IMR-90 (cell line): ENCODE data around the gene AGAP1.

ENCODE experiments used
- BHLHE40 ChIP-seq: fragments of 150-350 bp; IDR thresholded peaks from 2 replicates; pipeline ENCODE4 v1.6.1; 2016; ENCODE audit warnings: mild to moderate bottlenecking, low read depth, low read length
- CEBPB ChIP-seq: IDR thresholded peaks from 2 replicates; pipeline ENCODE4 v1.6.1; 2012; ENCODE audit warnings: low read depth, low read length, improper control_type of control experiment
- CHD1 ChIP-seq: IDR thresholded peaks from 2 replicates; pipeline ENCODE4 v1.6.1; 2012; ENCODE audit warnings: low read depth, low read length, improper control_type of control experiment
- FOS ChIP-seq: fragments of 150-350 bp; IDR thresholded peaks from 2 replicates; pipeline ENCODE4 v1.6.1; 2016; ENCODE audit warnings: low read depth, low read length
- MAZ ChIP-seq: IDR thresholded peaks from 2 replicates; pipeline ENCODE4 v1.6.1; 2012; ENCODE audit warnings: low read depth, mild to moderate bottlenecking, low read length, improper control_type of control experiment, moderate library complexity, borderline replicate concordance
- MXI1 ChIP-seq: IDR thresholded peaks from 2 replicates; pipeline ENCODE4 v1.6.1; 2012; ENCODE audit warnings: low read depth, mild to moderate bottlenecking, low read length, moderate library complexity, borderline replicate concordance
- POLR2A ChIP-seq: IDR thresholded peaks from 2 replicates; pipeline ENCODE4 v1.6.1; 2012; ENCODE audit warnings: mild to moderate bottlenecking, low read depth, low read length
- RAD21 ChIP-seq: IDR thresholded peaks from 2 replicates; pipeline ENCODE4 v1.6.1; 2012; ENCODE audit warnings: low read length, improper control_type of control experiment
- RFX5 ChIP-seq: IDR thresholded peaks from 2 replicates; pipeline ENCODE4 v1.8.0; 2012; ENCODE audit warnings: low read depth, mild to moderate bottlenecking, low read length, moderate library complexity
- SMC3 ChIP-seq: fragments of 150-350 bp; IDR thresholded peaks from 2 replicates; pipeline ENCODE4 v1.6.1; 2016; ENCODE audit warnings: low read depth, mild to moderate bottlenecking, antibody characterized with exemption, low read length, moderate library complexity
- TF ChIP-seq, protein P1 (sequence below): conservative IDR thresholded peaks from 2 replicates; pipeline ENCODE4 v1.5.1; 2012; ENCODE audit warnings: mild to moderate bottlenecking, low read depth, low read length, improper control_type of control experiment
- TF ChIP-seq, protein P2 (sequence below): fragments of 150-350 bp; IDR thresholded peaks from 2 replicates; pipeline ENCODE4 v1.6.1; 2017; ENCODE audit warnings: mild to moderate bottlenecking, antibody characterized with exemption, low read length, low read depth
- TF ChIP-seq, protein P3 (sequence below): fragments of 150-350 bp; IDR thresholded peaks from 2 replicates; pipeline ENCODE4 v1.6.1; 2016; ENCODE audit warnings: low read depth, mild to moderate bottlenecking, low read length, moderate library complexity, borderline replicate concordance

DNA sequence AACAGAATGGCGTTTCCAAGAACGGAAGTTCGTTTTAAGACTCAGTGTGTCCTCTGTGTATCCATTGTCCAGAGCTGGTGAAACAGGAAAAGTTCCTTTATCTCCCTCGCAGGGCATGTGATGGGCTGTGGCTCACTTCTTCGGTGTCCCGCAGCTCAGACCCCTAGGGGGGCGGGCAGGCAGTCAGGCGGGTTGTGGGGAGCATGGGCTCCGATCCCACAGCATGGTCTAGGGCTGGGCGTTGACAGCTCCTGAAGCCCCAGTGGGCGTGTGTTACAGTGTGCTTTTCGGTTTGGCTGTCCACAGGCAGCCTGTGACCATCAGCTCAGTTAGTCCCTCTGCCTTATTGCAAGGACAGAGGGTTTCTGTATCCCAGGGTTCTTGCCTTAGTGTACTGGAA, 319.6 kb downstream of the AGAP1 start:
- TF ChIP-seq, protein P1, sequence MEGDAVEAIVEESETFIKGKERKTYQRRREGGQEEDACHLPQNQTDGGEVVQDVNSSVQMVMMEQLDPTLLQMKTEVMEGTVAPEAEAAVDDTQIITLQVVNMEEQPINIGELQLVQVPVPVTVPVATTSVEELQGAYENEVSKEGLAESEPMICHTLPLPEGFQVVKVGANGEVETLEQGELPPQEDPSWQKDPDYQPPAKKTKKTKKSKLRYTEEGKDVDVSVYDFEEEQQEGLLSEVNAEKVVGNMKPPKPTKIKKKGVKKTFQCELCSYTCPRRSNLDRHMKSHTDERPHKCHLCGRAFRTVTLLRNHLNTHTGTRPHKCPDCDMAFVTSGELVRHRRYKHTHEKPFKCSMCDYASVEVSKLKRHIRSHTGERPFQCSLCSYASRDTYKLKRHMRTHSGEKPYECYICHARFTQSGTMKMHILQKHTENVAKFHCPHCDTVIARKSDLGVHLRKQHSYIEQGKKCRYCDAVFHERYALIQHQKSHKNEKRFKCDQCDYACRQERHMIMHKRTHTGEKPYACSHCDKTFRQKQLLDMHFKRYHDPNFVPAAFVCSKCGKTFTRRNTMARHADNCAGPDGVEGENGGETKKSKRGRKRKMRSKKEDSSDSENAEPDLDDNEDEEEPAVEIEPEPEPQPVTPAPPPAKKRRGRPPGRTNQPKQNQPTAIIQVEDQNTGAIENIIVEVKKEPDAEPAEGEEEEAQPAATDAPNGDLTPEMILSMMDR = no peak
- TF ChIP-seq RAD21 (no peak), BHLHE40 (no peak), POLR2A (no peak), MXI1 (no peak), SMC3 (no peak), FOS (no peak), RFX5 (no peak), MAZ (no peak), CEBPB (no peak), CHD1 (no peak)
- TF ChIP-seq, protein P2, sequence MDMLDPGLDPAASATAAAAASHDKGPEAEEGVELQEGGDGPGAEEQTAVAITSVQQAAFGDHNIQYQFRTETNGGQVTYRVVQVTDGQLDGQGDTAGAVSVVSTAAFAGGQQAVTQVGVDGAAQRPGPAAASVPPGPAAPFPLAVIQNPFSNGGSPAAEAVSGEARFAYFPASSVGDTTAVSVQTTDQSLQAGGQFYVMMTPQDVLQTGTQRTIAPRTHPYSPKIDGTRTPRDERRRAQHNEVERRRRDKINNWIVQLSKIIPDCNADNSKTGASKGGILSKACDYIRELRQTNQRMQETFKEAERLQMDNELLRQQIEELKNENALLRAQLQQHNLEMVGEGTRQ = no peak
- TF ChIP-seq, protein P3, sequence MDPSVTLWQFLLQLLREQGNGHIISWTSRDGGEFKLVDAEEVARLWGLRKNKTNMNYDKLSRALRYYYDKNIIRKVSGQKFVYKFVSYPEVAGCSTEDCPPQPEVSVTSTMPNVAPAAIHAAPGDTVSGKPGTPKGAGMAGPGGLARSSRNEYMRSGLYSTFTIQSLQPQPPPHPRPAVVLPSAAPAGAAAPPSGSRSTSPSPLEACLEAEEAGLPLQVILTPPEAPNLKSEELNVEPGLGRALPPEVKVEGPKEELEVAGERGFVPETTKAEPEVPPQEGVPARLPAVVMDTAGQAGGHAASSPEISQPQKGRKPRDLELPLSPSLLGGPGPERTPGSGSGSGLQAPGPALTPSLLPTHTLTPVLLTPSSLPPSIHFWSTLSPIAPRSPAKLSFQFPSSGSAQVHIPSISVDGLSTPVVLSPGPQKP = no peak
